Measurements from ENCODE around the gene SIGLEC15. TPM values are rescaled to one million over a fixed set of nuclear protein-coding genes. Genes with fewer than 3 reads are reported as not detected.

SIGLEC15 gene
- total RNA-seq, 1 experiment from 2014 or later, result not detected

DNA sequence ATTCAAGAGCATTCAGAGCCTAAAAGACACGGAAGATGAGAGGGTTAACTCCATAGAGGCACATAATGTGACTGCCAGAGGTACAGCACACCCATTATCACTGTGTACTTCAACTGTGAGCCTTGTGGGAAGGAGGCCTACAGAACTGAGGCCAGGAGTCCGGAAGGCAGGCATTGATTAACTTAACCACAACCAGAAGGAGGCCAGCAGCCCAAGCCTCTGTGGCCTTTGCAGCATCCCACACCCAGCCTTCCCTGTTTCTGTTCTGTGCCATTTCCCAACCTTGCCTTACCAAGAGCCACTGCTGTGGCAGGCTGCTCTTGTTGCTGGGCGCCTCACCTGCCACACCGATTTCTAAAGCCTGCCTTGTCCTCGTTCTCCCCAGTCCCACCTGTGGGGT, 27.2 kb downstream of the SIGLEC15 start:
- ATAC-seq (no peak), DNase-seq (ENCODE audit: low read depth, low spot score) (no peak)
- TF ChIP-seq, protein P1, sequence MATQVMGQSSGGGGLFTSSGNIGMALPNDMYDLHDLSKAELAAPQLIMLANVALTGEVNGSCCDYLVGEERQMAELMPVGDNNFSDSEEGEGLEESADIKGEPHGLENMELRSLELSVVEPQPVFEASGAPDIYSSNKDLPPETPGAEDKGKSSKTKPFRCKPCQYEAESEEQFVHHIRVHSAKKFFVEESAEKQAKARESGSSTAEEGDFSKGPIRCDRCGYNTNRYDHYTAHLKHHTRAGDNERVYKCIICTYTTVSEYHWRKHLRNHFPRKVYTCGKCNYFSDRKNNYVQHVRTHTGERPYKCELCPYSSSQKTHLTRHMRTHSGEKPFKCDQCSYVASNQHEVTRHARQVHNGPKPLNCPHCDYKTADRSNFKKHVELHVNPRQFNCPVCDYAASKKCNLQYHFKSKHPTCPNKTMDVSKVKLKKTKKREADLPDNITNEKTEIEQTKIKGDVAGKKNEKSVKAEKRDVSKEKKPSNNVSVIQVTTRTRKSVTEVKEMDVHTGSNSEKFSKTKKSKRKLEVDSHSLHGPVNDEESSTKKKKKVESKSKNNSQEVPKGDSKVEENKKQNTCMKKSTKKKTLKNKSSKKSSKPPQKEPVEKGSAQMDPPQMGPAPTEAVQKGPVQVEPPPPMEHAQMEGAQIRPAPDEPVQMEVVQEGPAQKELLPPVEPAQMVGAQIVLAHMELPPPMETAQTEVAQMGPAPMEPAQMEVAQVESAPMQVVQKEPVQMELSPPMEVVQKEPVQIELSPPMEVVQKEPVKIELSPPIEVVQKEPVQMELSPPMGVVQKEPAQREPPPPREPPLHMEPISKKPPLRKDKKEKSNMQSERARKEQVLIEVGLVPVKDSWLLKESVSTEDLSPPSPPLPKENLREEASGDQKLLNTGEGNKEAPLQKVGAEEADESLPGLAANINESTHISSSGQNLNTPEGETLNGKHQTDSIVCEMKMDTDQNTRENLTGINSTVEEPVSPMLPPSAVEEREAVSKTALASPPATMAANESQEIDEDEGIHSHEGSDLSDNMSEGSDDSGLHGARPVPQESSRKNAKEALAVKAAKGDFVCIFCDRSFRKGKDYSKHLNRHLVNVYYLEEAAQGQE (IDR thresholded peaks at IDR 0.05; ENCODE audit: low read depth), result no peak
- TF ChIP-seq SRF (IDR thresholded peaks at IDR 0.05; ENCODE audit: low read depth), result no peak
- no peak for TF ChIP-seq SP1 (IDR thresholded peaks at IDR 0.05; ENCODE audit: low read depth)
- no peak for TF ChIP-seq CEBPB (IDR thresholded peaks at IDR 0.05; ENCODE audit: low read depth)
- no peak for TF ChIP-seq RAD21 (IDR thresholded peaks at IDR 0.05; ENCODE audit: low read depth)
- TF ChIP-seq POLR2AphosphoS5 (IDR thresholded peaks at IDR 0.05; ENCODE audit: low read depth, low read length), result no peak
- TF ChIP-seq EZH2phosphoT487 (IDR thresholded peaks at IDR 0.05; ENCODE audit: borderline replicate concordance), result no peak
- no peak for TF ChIP-seq CBX3 (IDR thresholded peaks at IDR 0.05; ENCODE audit: low read depth)
- peaks cover 2 to 4% of the 10 kb centered on the region in 2 experiments; a peak in 1 of 4 replicates for H3K36me3 ChIP-seq (ENCODE audit: control insufficient read depth in 1 of 2, insufficient read depth in 2 of 2, low read length in 2 of 2)
- ChIA-PET RAD21 (ENCODE audit: low non-redundant PET in 1 of 2, low total read pairs in 2 of 2, uncharacterized antibody in 2 of 2, unreplicated experiment in 2 of 2) (no interaction called here), CTCF (no interaction called here), POLR2A (no interaction called here)
- H3K79me2 ChIP-seq (ENCODE audit: insufficient read depth, low read length), result no peaks in the 10 kb centered on the region
- H3K4me2 ChIP-seq (ENCODE audit: low read length), result no peak overlapping the region
- BruUV-seq (replicated peaks), result no TSS peak
- no peaks in the 10 kb centered on the region for H3K9me3 ChIP-seq (ENCODE audit: control insufficient read depth in 1 of 2, insufficient read depth in 1 of 2, low read depth in 1 of 2, low read length in 2 of 2)
- no peaks in the 10 kb centered on the region for H4K20me1 ChIP-seq (ENCODE audit: insufficient read depth)
- no peaks in the 10 kb centered on the region for H3K9me2 ChIP-seq (ENCODE audit: insufficient read depth)
- H3K4me3 ChIP-seq (replicated peaks in 1 of 2; ENCODE audit: low read depth in 1 of 2, low read length in 2 of 2), result no peak overlapping the region
- H3K27ac ChIP-seq (ENCODE audit: low read depth, low read length), result no peak overlapping the region
- H3K4me1 ChIP-seq (ENCODE audit: control insufficient read depth in 1 of 2, insufficient read depth in 2 of 2, low read length in 2 of 2), result no peaks in the 10 kb centered on the region
- no peak overlapping the region for H3K9ac ChIP-seq (ENCODE audit: low read length)
- intact Hi-C loops (cut with micrococcal nuclease), result no loop called here
- H3K27me3 ChIP-seq (ENCODE audit: insufficient read depth, low read length), result no peaks in the 10 kb centered on the region
- no peak overlapping the region for H2AFZ ChIP-seq (ENCODE audit: low read depth, low read length, poor library complexity, severe bottlenecking)
